Aortic smooth muscle cell (primary cell): ENCODE measurements around the gene FCHSD2. TPM values are rescaled to one million over a fixed set of nuclear protein-coding genes. Genes with fewer than 3 reads are reported as not detected.

Source experiments
- total RNA-seq: library from RNA; depleted of rRNA; stranded (reverse); fragments of >200 nt; gene quantifications from 2 replicates; pipeline ENCODE4 v1.2.3, GENCODE V29; 2014

FCHSD2 gene
- total RNA-seq = 16.2 and 32.4 TPM in 2 replicates

DNA sequence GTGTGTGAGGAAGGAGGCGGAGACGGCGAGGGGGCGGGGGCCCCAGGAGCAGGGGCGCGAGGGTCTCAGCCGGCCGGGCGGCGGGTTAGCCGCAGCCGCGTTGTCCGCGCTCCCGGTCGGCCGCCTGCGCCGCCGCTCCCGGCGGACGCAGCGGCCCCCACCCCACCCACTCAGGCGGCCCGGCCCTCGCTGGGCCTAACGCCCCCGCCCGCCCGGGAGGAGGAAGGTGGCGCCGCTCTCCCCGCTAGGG, at the start of gene FCHSD2:
FCHSD2 (minus strand) TSS at position 191 of the 250 bp plus-strand sequence. CDS start 441 bp downstream, outside the sequence.

GRCh38 chr11:72814286-72815109, 327.6 kb downstream of the FCHSD2 start, which contains the start of gene ATG16L2:
ATG16L2 (plus strand) TSS chr11:72814411; CDS start chr11:72814446, 35 bp downstream.

GRCh38 chr11:72793425-72794367, 348.4 kb downstream of the FCHSD2 start, which contains the start of gene STARD10:
STARD10 (minus strand) TSS chr11:72794047; CDS start chr11:72781181, 12,866 bp downstream.

Other genes starting within 250 kb of the FCHSD2 start
- gene P2RY2, start 76.0 kb upstream of the FCHSD2 start, total RNA-seq = 1.2 and 1.6 TPM in 2 replicates
- 2.6 and 2.9 TPM in 2 replicates for gene P2RY6, start 130.0 kb upstream of the FCHSD2 start, total RNA-seq
- gene ARHGEF17, start 166.0 kb upstream of the FCHSD2 start, total RNA-seq = 31.4 and 58.3 TPM in 2 replicates
- gene RELT, start 234.1 kb upstream of the FCHSD2 start, total RNA-seq = 1.8 and 3.0 TPM in 2 replicates